Effector memory CD8-positive, alpha-beta T cell (primary cell): ENCODE data around the gene TLCD1.
"Not testable (repeated sequence)": the region's sequence is repeated elsewhere in the genome, so short reads cannot be mapped to it uniquely, and the experiment has no call there.

Experiments used
- ATAC-seq: fragments of 150-1000 bp; cut with Tn5 transposase; replicated peaks from 2 replicates; pipeline ENCODE4 v1.10.0; 2021; ENCODE audit warnings: mild to moderate bottlenecking, moderate library complexity
- DNase-seq, 3 experiments: peaks; one replicate each; pipeline ENCODE4 v3.0.0; 2021
- H3K27ac Mint-ChIP-seq, 2 donors: one replicate each; pipeline ENCODE4 v1.8.0; 2022; ENCODE audit warnings: mild to moderate bottlenecking in 2 of 2, mixed read lengths in 2 of 2, moderate library complexity in 2 of 2
- H3K27me3 Mint-ChIP-seq, 2 donors: one replicate each; pipeline ENCODE4 v1.8.0; 2022; ENCODE audit warnings: mixed read lengths in 2 of 2
- H3K36me3 Mint-ChIP-seq: one replicate; pipeline ENCODE4 v1.8.0; 2022; ENCODE audit warnings: mild to moderate bottlenecking, moderate library complexity, mixed read lengths; ENCODE audit not compliant: insufficient read depth
- H3K4me1 Mint-ChIP-seq, 2 donors: one replicate each; pipeline ENCODE4 v1.8.0; 2022; ENCODE audit warnings: low read depth in 2 of 2, mixed read lengths in 2 of 2
- H3K4me3 Mint-ChIP-seq, 2 donors: one replicate each; pipeline ENCODE4 v1.8.0; 2022; ENCODE audit warnings: mild to moderate bottlenecking in 2 of 2, mixed read lengths in 2 of 2, moderate library complexity in 2 of 2
- H3K9me3 Mint-ChIP-seq, 2 donors: one replicate each; pipeline ENCODE4 v1.8.0; 2022; ENCODE audit warnings: mixed read lengths in 2 of 2

TLCD1 gene

GRCh38 chr17:28741358-28742349 is 15.6 kb upstream of the TLCD1 start:
- no peaks in the 10 kb centered on the region for H3K27me3 Mint-ChIP-seq
- ATAC-seq (no peak), DNase-seq (no peak)
- H3K36me3 Mint-ChIP-seq = peaks cover 27% of the 10 kb centered on the region
- H3K27ac Mint-ChIP-seq = no peak overlapping the region
- peaks cover 9 to 12% of the 10 kb centered on the region in 2 donors for H3K4me1 Mint-ChIP-seq
- H3K9me3 Mint-ChIP-seq = no peaks in the 10 kb centered on the region
- H3K4me3 Mint-ChIP-seq = peak overlapping the region in 1 of 2 donors; percentile 66

GRCh38 chr17:28740406-28741357 is 14.6 kb upstream of the TLCD1 start:
- H3K4me1 Mint-ChIP-seq = peaks cover 7 to 12% of the 10 kb centered on the region in 2 donors
- no peak overlapping the region for H3K4me3 Mint-ChIP-seq

GRCh38 chr17:28738680-28739384 is 12.8 kb upstream of the TLCD1 start:
- Mint-ChIP-seq H3K27me3 (no peaks in the 10 kb centered on the region), H3K4me3 (no peak overlapping the region), H3K36me3 (peaks cover 19% of the 10 kb centered on the region), H3K9me3 (no peaks in the 10 kb centered on the region), H3K4me1 (peaks cover 0 to 3% of the 10 kb centered on the region in 2 donors), H3K27ac (peak overlapping the region; percentile 7 to 65)
- DNase-seq (no peak), ATAC-seq (peak; percentile 77)

More at GRCh38 chr17:28740406-28741357, 14.6 kb upstream of the TLCD1 start:
- H3K9me3 Mint-ChIP-seq = no peaks in the 10 kb centered on the region
- no peaks in the 10 kb centered on the region for H3K27me3 Mint-ChIP-seq
- H3K27ac Mint-ChIP-seq = no peak overlapping the region
- DNase-seq (no peak), ATAC-seq (no peak)
- H3K36me3 Mint-ChIP-seq = peaks cover 27% of the 10 kb centered on the region

GRCh38 chr17:28737770-28738679 is 12.0 kb upstream of the TLCD1 start:
- no peaks in the 10 kb centered on the region for H3K27me3 Mint-ChIP-seq
- no peak overlapping the region for H3K4me3 Mint-ChIP-seq
- peak overlapping the region in 1 of 2 donors; percentile 65 for H3K27ac Mint-ChIP-seq
- peaks cover 0 to 3% of the 10 kb centered on the region in 2 donors for H3K4me1 Mint-ChIP-seq
- H3K9me3 Mint-ChIP-seq = no peaks in the 10 kb centered on the region
- peaks cover 14% of the 10 kb centered on the region for H3K36me3 Mint-ChIP-seq
- no peak for DNase-seq
- peak; percentile 33 for ATAC-seq

- no peak for ATAC-seq
- peaks cover 0 to 3% of the 10 kb centered on the region in 2 donors for H3K4me1 Mint-ChIP-seq
- no peak overlapping the region for H3K4me3 Mint-ChIP-seq
- H3K27ac Mint-ChIP-seq = no peak overlapping the region
- DNase-seq = no peak
- no peaks in the 10 kb centered on the region for H3K9me3 Mint-ChIP-seq
- peaks cover 10% of the 10 kb centered on the region for H3K36me3 Mint-ChIP-seq
- H3K27me3 Mint-ChIP-seq = no peaks in the 10 kb centered on the region
Observed at GRCh38 chr17:28737316-28737715, 11.3 kb upstream of the TLCD1 start.

- not testable (repeated sequence) for H3K27me3 Mint-ChIP-seq, H3K4me1 Mint-ChIP-seq, H3K36me3 Mint-ChIP-seq, H3K27ac Mint-ChIP-seq, H3K4me3 Mint-ChIP-seq, H3K9me3 Mint-ChIP-seq, ATAC-seq, DNase-seq
Observed at GRCh38 chr17:28735913-28736769, 10.1 kb upstream of the TLCD1 start.

GRCh38 chr17:28735242-28735722 is 9.2 kb upstream of the TLCD1 start:
- no peak overlapping the region for H3K27ac Mint-ChIP-seq
- DNase-seq (no peak), ATAC-seq (no peak)
- no peaks in the 10 kb centered on the region for H3K27me3 Mint-ChIP-seq
- H3K36me3 Mint-ChIP-seq = peaks cover 5% of the 10 kb centered on the region
- H3K4me3 Mint-ChIP-seq = no peak overlapping the region
- no peaks in the 10 kb centered on the region for H3K9me3 Mint-ChIP-seq
- H3K4me1 Mint-ChIP-seq = peaks cover 0 to 3% of the 10 kb centered on the region in 2 donors

- ATAC-seq (no peak), DNase-seq (no peak)
- Mint-ChIP-seq H3K27me3 (no peaks in the 10 kb centered on the region), H3K4me3 (no peak overlapping the region), H3K27ac (no peak overlapping the region), H3K4me1 (peaks cover 0 to 3% of the 10 kb centered on the region in 2 donors), H3K9me3 (no peaks in the 10 kb centered on the region), H3K36me3 (peaks cover 5% of the 10 kb centered on the region)
Observed at GRCh38 chr17:28734712-28735241, 8.7 kb upstream of the TLCD1 start.

- ATAC-seq (no peak), DNase-seq (no peak)
- Mint-ChIP-seq H3K9me3 (no peaks in the 10 kb centered on the region), H3K27ac (no peak overlapping the region), H3K4me3 (no peak overlapping the region), H3K27me3 (no peaks in the 10 kb centered on the region), H3K36me3 (peaks cover 11% of the 10 kb centered on the region), H3K4me1 (peaks cover 3% of the 10 kb centered on the region in 2 donors)
Observed at GRCh38 chr17:28733346-28733745, 7.3 kb upstream of the TLCD1 start.

GRCh38 chr17:28729950-28730330 is 3.9 kb upstream of the TLCD1 start:
- no peaks in the 10 kb centered on the region for H3K9me3 Mint-ChIP-seq
- no peak for DNase-seq
- H3K4me1 Mint-ChIP-seq = peaks cover 25 to 30% of the 10 kb centered on the region in 2 donors
- peaks cover 40% of the 10 kb centered on the region for H3K36me3 Mint-ChIP-seq
- no peak overlapping the region for H3K4me3 Mint-ChIP-seq
- H3K27ac Mint-ChIP-seq = no peak overlapping the region
- H3K27me3 Mint-ChIP-seq = no peaks in the 10 kb centered on the region
- no peak for ATAC-seq
